Thyroid gland (tissue), 4 donors: ENCODE measurements around the gene RDX. TPM values are rescaled to one million over a fixed set of nuclear protein-coding genes. Genes with fewer than 3 reads are reported as not detected.

ENCODE experiments used
- DNase-seq, 2 donors: peaks; one replicate each; pipeline ENCODE4 v3.0.0-alpha.2; 2019
- H3K27ac ChIP-seq, 3 donors: fragments of 200-600 bp; sonication (generic); 1 replicate in 2 of 3; 2 replicates in 1 of 3; pipeline ENCODE4 v1.5.1; 2016 to 2019; ENCODE audit warnings: mild to moderate bottlenecking in 1 of 3, moderate library complexity in 1 of 3
- H3K27me3 ChIP-seq: fragments of 200-600 bp; sonication (generic); one replicate; pipeline ENCODE4 v1.5.1; 2019
- H3K36me3 ChIP-seq, 2 donors: fragments of 200-600 bp; sonication (generic); one replicate each; pipeline ENCODE4 v1.5.1; 2016 to 2019
- H3K4me1 ChIP-seq, 2 donors: fragments of 200-600 bp; sonication (generic); one replicate each; pipeline ENCODE4 v1.5.1; 2017 to 2019
- H3K4me3 ChIP-seq, 3 donors: fragments of 200-600 bp; sonication (generic); replicated peaks in 1 of 3; 1 replicate in 2 of 3; 2 replicates in 1 of 3; pipeline ENCODE4 v1.5.1; 2016; ENCODE audit warnings: mild to moderate bottlenecking in 1 of 3
- H3K9me3 ChIP-seq: fragments of 200-600 bp; sonication (generic); one replicate; pipeline ENCODE4 v1.5.1; 2017
- POLR2A ChIP-seq, 2 donors: fragments of 450-650 bp; IDR thresholded peaks; one replicate each; pipeline ENCODE4 v1.6.1; 2017; ENCODE audit warnings: antibody characterized with exemption in 2 of 2, mild to moderate bottlenecking in 2 of 2, moderate library complexity in 1 of 2
- WGBS, 2 donors: methylation state at CpG; one replicate each; pipeline ENCODE4 v1.1.5; 2017; 5-methylcytosine and 5-hydroxymethylcytosine counted together
- intact Hi-C: fragments of 100-400 bp; cut with DNase I; formaldehyde crosslinking; loops from one replicate; pipeline ENCODE4 v1.15.1; 2023
- total RNA-seq, 4 donors: library from RNA; depleted of rRNA; stranded (reverse); fragments of >200 nt; gene quantifications; one replicate each; pipeline ENCODE4 v1.2.3, GENCODE V29; 2016
- TF ChIP-seq, protein P1 (sequence below), 6 experiments: fragments of 200-600 bp in 3 of 6; fragments of 450-650 bp in 3 of 6; sonication (generic) in 3 of 6; IDR thresholded peaks; one replicate each; pipeline ENCODE4 v1.5.1; 2016 to 2019; ENCODE audit warnings: antibody characterized with exemption in 6 of 6, mild to moderate bottlenecking in 2 of 6, inconsistent platforms in 1 of 6, moderate library complexity in 1 of 6

Gene RDX
- total RNA-seq, 4 donors from 2014 or later, result 83.2 to 138 (median 107) TPM

DNA sequence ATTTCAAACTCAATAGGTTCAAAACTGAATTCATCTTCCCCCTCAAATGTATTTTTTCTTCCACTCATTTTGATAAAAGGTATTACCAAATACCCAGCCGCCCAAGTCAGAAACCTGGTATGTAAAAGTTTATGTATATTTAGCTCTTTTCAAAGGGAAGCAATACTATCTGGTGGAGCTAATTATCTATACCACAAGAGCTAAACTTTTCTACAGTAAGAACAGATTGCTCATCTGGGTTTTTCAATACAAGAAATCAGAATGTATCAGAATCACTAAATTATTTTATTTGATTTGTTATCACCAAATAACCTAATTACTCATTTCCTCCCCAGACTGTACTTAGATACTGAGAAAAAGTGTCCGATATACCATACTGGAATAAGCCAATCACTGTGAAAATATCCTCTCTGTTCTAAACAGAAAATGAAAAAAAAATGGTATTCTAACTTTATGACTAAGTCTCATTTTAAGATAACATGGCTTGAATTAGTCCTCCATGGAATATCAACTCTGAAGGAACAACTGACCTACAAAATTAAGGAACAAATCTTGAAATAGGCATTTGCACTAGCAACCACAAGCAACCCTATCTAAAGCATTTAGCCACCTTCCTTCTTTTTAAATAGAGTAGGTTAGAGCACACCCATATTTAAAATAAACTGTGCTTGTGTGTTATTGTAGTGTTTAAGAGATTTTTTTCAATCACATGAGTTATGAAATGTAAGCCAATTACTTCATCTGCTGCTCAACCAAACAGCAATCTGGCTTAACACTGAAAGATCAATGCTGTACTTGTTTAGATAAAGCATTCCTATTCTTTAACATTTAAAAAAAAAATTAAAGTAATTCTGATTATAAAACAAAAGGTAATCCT, 35.0 kb downstream of the RDX start:
- intact Hi-C loops, result no loop called here
- no peaks in the 10 kb centered on the region for H3K9me3 ChIP-seq
- peaks cover 9 to 13% of the 10 kb centered on the region in 2 donors for H3K36me3 ChIP-seq
- 96% methylated on average over 2 of the region's 2 CpGs for WGBS, 2 donors
- no peaks in the 10 kb centered on the region for H3K27me3 ChIP-seq
- no peak overlapping the region for H3K4me3 ChIP-seq
- no peak for DNase-seq
- no peak overlapping the region for H3K27ac ChIP-seq
- TF ChIP-seq, protein P1, sequence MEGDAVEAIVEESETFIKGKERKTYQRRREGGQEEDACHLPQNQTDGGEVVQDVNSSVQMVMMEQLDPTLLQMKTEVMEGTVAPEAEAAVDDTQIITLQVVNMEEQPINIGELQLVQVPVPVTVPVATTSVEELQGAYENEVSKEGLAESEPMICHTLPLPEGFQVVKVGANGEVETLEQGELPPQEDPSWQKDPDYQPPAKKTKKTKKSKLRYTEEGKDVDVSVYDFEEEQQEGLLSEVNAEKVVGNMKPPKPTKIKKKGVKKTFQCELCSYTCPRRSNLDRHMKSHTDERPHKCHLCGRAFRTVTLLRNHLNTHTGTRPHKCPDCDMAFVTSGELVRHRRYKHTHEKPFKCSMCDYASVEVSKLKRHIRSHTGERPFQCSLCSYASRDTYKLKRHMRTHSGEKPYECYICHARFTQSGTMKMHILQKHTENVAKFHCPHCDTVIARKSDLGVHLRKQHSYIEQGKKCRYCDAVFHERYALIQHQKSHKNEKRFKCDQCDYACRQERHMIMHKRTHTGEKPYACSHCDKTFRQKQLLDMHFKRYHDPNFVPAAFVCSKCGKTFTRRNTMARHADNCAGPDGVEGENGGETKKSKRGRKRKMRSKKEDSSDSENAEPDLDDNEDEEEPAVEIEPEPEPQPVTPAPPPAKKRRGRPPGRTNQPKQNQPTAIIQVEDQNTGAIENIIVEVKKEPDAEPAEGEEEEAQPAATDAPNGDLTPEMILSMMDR (IDR thresholded peaks at IDR 0.05), result no peak
- no peak for TF ChIP-seq POLR2A (IDR thresholded peaks at IDR 0.05)
- peaks cover 0 to 3% of the 10 kb centered on the region in 2 donors for H3K4me1 ChIP-seq

- DNase-seq, result no peak
- TF ChIP-seq POLR2A (IDR thresholded peaks at IDR 0.05), result no peak
- TF ChIP-seq, protein P1 (IDR thresholded peaks at IDR 0.05), result no peak
- Histone ChIP-seq H3K36me3 (peaks cover 5 to 16% of the 10 kb centered on the region in 2 donors), H3K9me3 (no peaks in the 10 kb centered on the region), H3K4me1 (peaks cover 10 to 15% of the 10 kb centered on the region in 2 donors), H3K27me3 (no peaks in the 10 kb centered on the region), H3K4me3 (no peak overlapping the region), H3K27ac (no peak overlapping the region)
- 86 to 92% methylated on average over 3 of the region's 3 CpGs for WGBS, 2 donors
- intact Hi-C loops, result no loop called here
Measured at GRCh38 chr11:110253525-110253924, 42.9 kb downstream of the RDX start.

- peak overlapping the region; percentile 6 to 64 (median 32) for H3K27ac ChIP-seq
- H3K4me3 ChIP-seq, result no peak overlapping the region
- H3K36me3 ChIP-seq, result peaks cover 0 to 16% of the 10 kb centered on the region in 2 donors
- no peaks in the 10 kb centered on the region for H3K27me3 ChIP-seq
- DNase-seq, result peak; percentile 39 to 42
- no peaks in the 10 kb centered on the region for H3K9me3 ChIP-seq
- H3K4me1 ChIP-seq, result peaks cover 10 to 11% of the 10 kb centered on the region in 2 donors
- intact Hi-C loops, result no loop called here
- no peak for TF ChIP-seq POLR2A (IDR thresholded peaks at IDR 0.05)
- TF ChIP-seq, protein P1 (IDR thresholded peaks at IDR 0.05), result no peak
- WGBS, 2 donors, result 22 to 31% methylated on average over 1 of the region's 1 CpG
Measured at GRCh38 chr11:110251836-110252235, 44.6 kb downstream of the RDX start.

DNA sequence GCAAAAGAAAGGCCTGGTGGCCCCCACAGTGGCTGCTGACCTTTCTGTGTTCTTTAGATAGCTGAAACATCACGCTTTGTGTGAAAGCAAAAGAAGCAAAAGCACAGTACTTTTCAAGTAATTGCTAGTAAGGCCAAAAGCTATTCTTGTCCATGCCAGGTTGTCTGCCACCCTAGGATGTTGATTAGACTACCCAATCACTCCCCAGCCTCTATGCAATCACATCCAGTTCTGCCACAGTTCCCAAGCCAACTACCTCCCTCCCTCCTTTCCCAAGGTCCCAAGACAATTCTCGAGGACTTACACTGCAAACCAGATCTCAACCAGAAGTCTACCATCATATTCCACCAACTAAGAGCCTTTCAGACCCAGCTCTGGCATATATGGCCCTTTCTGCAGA, 46.2 kb downstream of the RDX start:
- no peak overlapping the region for H3K27ac ChIP-seq
- no peaks in the 10 kb centered on the region for H3K9me3 ChIP-seq
- TF ChIP-seq POLR2A (IDR thresholded peaks at IDR 0.05), result no peak
- TF ChIP-seq, protein P1 (IDR thresholded peaks at IDR 0.05), result no peak
- no peak overlapping the region for H3K4me3 ChIP-seq
- 81 to 86% methylated on average over 2 of the region's 2 CpGs for WGBS, 2 donors
- no peak for DNase-seq
- no peaks in the 10 kb centered on the region for H3K27me3 ChIP-seq
- H3K4me1 ChIP-seq, result peaks cover 10 to 11% of the 10 kb centered on the region in 2 donors
- peaks cover 0 to 16% of the 10 kb centered on the region in 2 donors for H3K36me3 ChIP-seq
- intact Hi-C loops, result no loop called here

DNA sequence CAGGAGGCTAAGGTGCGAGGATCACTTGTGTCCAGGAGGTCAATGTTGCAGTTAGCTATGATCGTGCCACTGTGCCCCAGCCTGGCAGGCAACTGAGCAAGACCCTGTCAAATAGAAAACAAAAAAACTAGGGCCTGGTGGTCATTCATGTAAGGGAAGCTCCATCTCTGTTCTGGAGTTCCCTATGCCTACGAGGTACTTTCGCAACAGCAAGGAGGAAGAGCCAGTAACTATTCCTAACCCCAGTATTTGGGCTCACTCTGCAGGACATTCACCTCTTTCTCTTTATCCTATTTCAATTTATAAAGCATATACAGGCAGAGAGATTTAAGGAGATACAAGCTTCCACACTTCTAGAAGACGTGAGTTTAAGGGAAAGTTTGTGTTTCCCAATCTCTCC, 46.6 kb downstream of the RDX start:
- TF ChIP-seq POLR2A (IDR thresholded peaks at IDR 0.05), result no peak
- TF ChIP-seq, protein P1 (IDR thresholded peaks at IDR 0.05), result no peak
- intact Hi-C loops, result no loop called here
- Histone ChIP-seq H3K36me3 (peaks cover 0 to 16% of the 10 kb centered on the region in 2 donors), H3K27ac (no peak overlapping the region), H3K4me3 (no peak overlapping the region), H3K27me3 (no peaks in the 10 kb centered on the region), H3K9me3 (no peaks in the 10 kb centered on the region), H3K4me1 (peaks cover 10 to 11% of the 10 kb centered on the region in 2 donors)
- DNase-seq, result no peak
- 94 to 97% methylated on average over 5 of the region's 5 CpGs for WGBS, 2 donors
